ENCODE results near the gene TMEM175.

TMEM175 gene

DNA sequence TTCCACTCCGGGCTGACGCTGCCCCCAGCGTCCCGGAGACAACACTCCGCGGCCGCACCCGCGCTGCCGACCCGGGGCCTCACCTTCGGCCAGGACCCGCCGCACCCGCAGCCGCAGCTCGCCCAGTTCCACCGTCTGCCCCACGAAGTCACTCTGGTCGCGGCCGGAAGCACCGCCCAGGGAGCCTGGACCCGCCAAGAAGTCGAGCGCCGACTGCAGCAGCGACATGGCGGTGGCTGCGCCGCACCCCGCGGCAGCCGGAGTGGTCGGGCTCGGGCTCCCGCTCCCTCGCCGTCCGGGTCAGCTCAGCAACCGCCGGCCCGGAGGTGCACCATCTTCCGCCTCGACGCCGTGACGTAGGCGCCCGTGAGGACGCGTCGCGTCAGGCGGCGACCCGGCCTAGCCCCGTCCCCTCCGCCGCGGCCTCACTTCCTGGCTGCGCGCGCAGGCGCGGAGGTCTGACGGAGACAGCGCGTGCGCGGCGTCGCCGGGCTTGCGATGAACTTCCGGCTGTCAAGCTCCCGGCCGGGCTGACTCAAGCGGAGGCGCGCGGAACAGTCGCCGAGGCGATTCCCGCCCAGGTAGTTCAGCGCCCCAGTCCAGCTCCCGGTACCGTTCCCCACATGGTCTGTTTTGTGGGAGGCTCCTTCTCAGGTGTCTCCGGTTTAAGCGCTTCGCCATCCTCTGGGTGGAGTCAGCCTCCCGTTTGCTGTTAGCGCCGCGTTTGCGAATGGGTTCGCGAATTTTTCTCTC lies at the start of gene TMEM175, which contains the start of gene GAK:
Gene TMEM175 (plus strand): TSS at position 501 of the 753 bp plus-strand sequence. CDS start 15,280 bp downstream, outside the sequence.
Gene GAK (minus strand): TSS at position 357 of the 753 bp plus-strand sequence. CDS start 129 bp downstream, at position 228.
- peak; percentile 99 for DNase-seq (ENCODE audit: low read depth, low spot score)

DNA sequence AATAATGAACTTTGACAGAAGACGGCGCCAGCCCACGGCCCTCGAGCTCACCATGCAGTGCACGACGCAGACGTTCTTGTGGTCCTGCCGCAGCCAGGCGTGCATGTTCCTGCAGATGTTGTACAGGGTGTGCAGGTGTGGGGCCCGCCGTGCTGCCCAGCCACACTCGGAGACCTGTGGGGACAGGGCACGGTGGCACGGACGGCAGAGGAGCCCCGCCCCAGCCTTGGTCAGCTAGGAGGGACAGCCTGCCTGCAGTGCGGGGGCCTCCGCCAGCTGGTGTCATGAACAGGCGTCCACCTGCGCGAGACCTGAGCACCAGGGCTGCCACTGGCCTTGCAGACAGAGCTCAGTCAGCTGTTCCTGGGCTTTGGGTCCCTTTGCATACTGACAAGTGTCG lies 49.6 kb upstream of the TMEM175 start:
- no peak for DNase-seq (ENCODE audit: low read depth, low spot score)

DNA sequence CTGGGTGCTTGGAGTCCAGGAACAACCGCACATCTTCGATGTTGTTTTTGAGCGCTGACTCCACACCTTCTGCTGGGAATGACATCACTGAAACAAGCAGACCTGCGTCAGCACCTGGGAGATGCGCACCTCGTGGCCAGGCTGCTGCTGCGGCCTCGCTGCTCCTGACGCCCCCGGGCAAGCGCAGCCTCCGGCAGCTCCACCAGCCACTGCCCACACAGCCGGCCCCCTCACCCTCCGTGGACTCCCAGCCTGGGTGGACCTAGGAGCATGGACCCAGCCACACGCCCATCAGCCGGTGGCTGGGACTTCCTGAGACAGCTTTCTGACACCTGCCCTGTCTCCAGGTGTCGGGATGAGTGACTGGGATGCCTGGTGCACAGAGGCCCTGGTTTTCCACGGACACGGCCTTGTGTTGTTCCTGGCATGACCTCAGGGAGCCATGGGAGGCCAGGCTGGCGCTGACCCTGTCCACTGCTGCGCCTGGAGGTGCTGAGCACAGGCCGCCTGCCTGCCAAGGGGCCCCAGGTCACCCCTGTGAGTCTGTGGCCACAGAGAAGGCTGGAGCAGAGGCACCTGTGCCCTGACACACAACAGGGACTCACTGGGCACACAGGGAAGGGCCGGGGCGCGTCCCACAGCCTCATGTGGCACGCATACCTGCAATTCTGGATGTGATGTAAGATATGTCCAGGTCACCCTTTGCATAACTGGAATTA lies 48.7 kb upstream of the TMEM175 start:
- DNase-seq (ENCODE audit: low read depth, low spot score): no peak

DNA sequence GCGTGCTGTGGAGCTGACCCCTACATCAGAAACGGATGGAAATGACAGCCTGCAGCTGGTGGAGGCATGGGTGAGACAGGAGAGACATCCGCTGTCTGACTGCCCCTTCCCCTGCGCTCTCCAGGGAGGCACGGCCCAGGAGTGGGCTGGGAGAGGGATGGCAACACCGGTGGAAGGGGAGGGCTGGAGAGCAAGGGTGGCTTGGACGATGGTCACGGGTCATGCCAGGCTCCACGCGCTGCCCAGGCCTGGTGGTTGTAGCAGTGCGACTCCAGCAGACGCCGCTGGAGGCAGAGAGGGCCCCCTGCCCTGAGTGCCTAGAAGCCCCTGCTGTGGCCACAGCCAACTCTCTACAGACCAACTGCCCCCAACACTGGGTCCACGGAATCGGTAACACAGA lies 48.0 kb upstream of the TMEM175 start:
- DNase-seq (ENCODE audit: low read depth, low spot score): no peak

DNA sequence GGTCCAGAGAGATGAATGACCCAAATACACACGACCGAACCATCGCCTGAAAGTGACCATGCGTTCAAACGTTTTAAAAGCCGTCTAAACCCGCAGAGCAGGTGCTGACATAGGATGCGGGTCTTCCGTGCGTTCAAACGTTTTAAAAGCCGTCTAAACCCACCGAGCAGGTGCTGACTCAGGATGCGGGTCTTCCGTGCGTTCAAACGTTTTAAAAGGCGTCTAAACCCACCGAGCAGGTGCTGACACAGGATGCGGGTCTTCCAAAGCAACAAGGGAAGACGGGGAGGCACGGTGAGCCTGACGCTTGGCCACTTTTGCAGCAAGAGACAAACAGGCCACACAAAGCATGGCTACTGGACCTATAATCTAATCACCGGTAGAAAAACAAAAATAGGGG lies 47.4 kb upstream of the TMEM175 start:
- no peak for DNase-seq (ENCODE audit: low read depth, low spot score)

GRCh38 chr4:885353-885752 lies 46.9 kb upstream of the TMEM175 start:
- DNase-seq (ENCODE audit: low read depth, low spot score): no peak

- DNase-seq (ENCODE audit: low read depth, low spot score): no peak
Measured at GRCh38 chr4:886244-886643, 46.0 kb upstream of the TMEM175 start.

- no peak for DNase-seq (ENCODE audit: low read depth, low spot score)
Measured at GRCh38 chr4:887034-887763, 45.1 kb upstream of the TMEM175 start.

DNA sequence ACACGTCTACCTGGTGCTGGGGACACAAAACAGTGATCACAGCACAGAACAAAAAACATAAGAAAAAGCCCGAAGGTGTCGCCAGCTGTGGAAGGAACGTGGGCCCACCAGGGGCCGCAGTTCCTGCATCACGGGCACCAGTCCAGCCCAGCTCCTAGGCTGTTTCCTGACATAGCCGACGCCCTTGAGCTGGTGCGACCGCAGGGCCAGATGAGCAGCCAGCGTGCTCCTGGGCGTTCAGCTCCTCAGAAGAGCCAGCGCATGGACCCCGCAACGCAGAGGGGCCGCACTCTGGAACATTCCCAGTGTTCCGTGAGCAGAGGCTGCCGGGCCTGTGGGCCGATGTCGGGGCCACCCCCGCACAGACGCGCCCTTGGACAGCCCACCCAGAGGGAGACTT lies 44.2 kb upstream of the TMEM175 start:
- DNase-seq (ENCODE audit: low read depth, low spot score): no peak

- DNase-seq (ENCODE audit: low read depth, low spot score): no peak
Measured at GRCh38 chr4:889516-889915, 42.7 kb upstream of the TMEM175 start.

- no peak for DNase-seq (ENCODE audit: low read depth, low spot score)
Measured at GRCh38 chr4:890036-890695, 42.1 kb upstream of the TMEM175 start.

- DNase-seq (ENCODE audit: low read depth, low spot score): no peak
Measured at GRCh38 chr4:891747-892146, 40.5 kb upstream of the TMEM175 start.

DNA sequence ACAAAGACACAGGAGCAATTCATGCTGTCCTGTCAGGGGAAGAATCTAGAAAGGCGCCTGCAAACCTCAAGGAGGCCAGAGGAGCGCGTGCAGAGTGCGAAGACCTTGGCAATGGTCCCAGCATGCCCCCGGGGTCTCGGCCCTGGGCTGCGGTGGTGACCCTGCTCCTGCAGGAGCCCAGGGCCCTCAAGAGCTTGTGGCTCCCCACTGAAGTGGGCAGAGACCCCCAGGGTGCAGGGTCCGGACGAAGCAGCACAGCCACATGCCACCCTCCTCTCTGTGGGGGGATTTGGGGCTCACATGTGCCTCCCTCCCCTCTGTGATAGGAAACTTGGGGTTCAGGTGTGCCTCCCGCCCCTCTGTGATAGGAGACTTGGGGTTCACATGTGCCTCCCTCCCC lies 39.5 kb upstream of the TMEM175 start:
- DNase-seq (ENCODE audit: low read depth, low spot score): no peak

DNA sequence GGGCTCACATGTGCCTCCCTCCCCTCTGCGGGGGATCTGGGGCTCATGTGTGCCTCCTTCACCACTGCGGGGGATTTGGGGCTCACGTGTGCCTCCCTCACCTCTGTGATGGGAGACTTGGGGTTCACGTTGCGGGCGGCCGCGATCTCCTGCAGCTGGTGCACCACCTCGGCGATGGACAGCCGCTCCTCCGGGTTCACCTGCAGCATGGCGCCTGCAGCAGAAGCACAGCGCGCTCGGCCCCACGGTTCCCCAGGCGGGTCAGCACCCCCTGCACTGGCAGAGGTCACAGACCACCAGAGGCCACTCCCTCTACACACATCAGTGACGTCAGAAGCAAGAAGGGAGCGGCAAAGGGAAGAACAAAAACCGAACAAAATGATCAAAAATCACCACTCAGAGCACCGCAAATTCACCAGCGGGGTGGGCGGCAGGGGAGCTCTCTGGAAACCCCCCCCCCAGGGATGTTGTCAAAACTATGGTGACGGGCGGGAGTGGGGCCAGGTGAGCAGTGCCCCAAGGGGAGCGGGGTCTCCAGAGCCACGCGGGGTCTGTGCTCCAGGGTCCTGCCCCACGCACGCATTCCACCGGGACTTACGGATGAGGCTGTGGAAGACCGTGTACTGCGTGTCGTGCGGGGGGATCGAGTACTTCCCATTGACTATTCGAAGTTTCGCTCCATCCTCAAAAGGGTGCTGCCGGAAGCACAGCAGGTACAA lies 38.8 kb upstream of the TMEM175 start:
- DNase-seq (ENCODE audit: low read depth, low spot score): no peak

GRCh38 chr4:893995-894705 lies 38.1 kb upstream of the TMEM175 start:
- DNase-seq (ENCODE audit: low read depth, low spot score): no peak

GRCh38 chr4:895596-895995 lies 36.7 kb upstream of the TMEM175 start:
- no peak for DNase-seq (ENCODE audit: low read depth, low spot score)

DNA sequence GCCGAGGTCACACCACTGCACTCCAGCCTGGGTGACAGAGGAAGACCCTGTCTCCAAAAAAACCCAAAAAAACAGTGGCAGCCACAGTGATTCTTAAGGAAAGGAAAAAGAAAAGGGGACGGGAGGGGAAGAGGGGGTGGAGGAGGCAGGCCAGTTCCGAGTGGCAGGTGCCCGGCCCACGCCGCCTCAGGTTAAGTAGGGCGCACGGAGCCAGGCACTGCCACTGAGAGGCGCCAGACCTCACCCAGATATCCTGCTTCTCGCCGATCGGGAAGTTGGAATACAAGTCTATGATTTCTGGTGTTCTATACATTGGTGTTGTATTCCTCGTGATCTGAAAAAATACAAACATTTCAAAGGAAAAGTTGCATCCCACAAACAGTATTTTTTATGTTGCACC lies 36.0 kb upstream of the TMEM175 start:
- no peak for DNase-seq (ENCODE audit: low read depth, low spot score)

GRCh38 chr4:896630-897029 lies 35.6 kb upstream of the TMEM175 start:
- no peak for DNase-seq (ENCODE audit: low read depth, low spot score)

DNA sequence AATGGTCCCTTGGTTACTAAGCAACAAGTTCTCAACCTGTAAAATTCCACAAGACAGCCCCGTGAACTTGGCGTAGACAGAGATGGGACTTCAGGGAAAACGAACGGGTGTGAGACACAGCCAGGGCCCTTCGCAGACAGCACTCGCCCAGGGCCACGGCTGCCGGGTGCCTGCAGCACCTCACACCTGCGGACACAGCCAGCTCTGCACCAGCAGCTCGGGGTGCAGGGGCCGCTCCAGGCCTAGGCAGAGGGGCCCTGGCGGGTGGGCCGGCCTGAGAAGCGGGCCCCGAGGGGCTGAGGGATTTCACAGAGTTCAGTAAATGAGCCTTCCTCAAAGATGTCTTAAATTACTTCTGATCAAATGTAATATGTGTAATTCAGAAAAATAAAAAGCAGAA lies 34.1 kb upstream of the TMEM175 start:
- DNase-seq (ENCODE audit: low read depth, low spot score): no peak

DNA sequence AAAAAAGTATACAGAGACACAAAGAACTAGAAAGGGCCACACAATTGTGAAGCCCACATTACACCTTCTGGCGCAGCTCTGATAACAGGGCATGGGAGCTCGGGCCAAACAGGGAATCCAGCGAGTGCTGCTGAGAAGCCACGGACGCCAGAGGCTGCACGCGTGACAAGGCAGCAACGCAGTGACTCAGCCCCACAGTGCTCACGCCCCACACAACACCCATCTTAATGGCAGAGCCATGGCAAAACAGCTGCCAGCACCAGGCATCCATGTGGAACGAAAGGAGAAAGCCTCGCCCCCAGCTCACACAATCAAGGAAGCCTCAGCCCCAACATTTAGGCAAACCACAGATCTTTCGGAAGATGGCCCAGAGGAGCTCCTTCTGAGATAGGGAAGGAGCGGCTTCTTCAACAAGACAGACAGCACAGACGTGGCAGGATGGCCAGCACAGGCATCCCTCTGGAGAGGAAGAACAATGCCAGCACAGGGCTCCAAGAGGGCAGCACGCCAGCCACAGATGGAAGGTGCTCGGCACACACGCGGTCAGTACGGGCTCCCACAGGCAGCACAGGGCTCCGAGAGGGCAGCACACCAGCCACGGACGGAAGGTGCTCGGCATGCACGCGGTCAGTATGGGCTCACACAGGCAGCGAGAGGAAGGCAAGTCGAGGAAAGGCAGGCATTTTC lies 33.2 kb upstream of the TMEM175 start:
- DNase-seq (ENCODE audit: low read depth, low spot score): peak; percentile 10
